OCI-LY1 (cell line): Measurements from ENCODE around the gene HFM1.
A peak's percentile ranks its signal among the peaks of the same experiment; 100 is the strongest.

ENCODE experiments used
- H2AFZ ChIP-seq: fragments of 200-600 bp; sonication (generic), shearing (Covaris generic); 2 replicates; pipeline ENCODE4 v1.6.0; 2014; ENCODE audit warnings: antibody characterized with exemption, mild to moderate bottlenecking, low read length
- H3F3A ChIP-seq: fragments of 200-600 bp; sonication (generic), shearing (Covaris generic); 2 replicates; pipeline ENCODE4 v1.6.0; 2014; ENCODE audit warnings: mild to moderate bottlenecking, antibody characterized with exemption, low read length, moderate library complexity; ENCODE audit not compliant: insufficient read depth
- H3K27ac ChIP-seq: fragments of 200-600 bp; sonication (generic); 2 replicates; pipeline ENCODE4 v1.5.1; 2014; ENCODE audit warnings: low read length, mixed run types, mild to moderate bottlenecking, low read depth; ENCODE audit not compliant: poor library complexity, severe bottlenecking
- H3K27me3 ChIP-seq: fragments of 200-600 bp; sonication (generic); 2 replicates; pipeline ENCODE4 v1.6.0; 2014; ENCODE audit warnings: antibody characterized with exemption, mild to moderate bottlenecking, low read length, moderate library complexity; ENCODE audit not compliant: insufficient read depth
- H3K36me3 ChIP-seq: fragments of 200-600 bp; sonication (generic); 2 replicates; pipeline ENCODE4 v1.6.1; 2014; ENCODE audit warnings: mild to moderate bottlenecking, antibody characterized with exemption, low read length, moderate library complexity, mixed read lengths; ENCODE audit not compliant: insufficient read depth
- H3K4me1 ChIP-seq: fragments of 200-600 bp; sonication (generic); 2 replicates; pipeline ENCODE4 v1.5.1; 2014; ENCODE audit warnings: mild to moderate bottlenecking, low read length, moderate library complexity; ENCODE audit not compliant: insufficient read depth, severe bottlenecking
- H3K4me2 ChIP-seq: fragments of 200-600 bp; sonication (generic), shearing (Covaris generic); 2 replicates; pipeline ENCODE4 v1.6.1; 2014; ENCODE audit warnings: low read length
- H3K4me3 ChIP-seq: fragments of 200-600 bp; sonication (generic); 2 replicates; pipeline ENCODE4 v1.5.1; 2014; ENCODE audit warnings: low read length, low read depth, mild to moderate bottlenecking, mixed read lengths; ENCODE audit not compliant: poor library complexity, severe bottlenecking
- H3K79me2 ChIP-seq: fragments of 200-600 bp; shearing (Covaris generic); 2 replicates; pipeline ENCODE4 v1.6.1; 2016; ENCODE audit warnings: mixed run types, low read length, mixed read lengths; ENCODE audit not compliant: insufficient read depth
- H3K9ac ChIP-seq: fragments of 200-600 bp; sonication (generic), shearing (Covaris generic); 2 replicates; pipeline ENCODE4 v1.6.1; 2014; ENCODE audit warnings: mild to moderate bottlenecking, low read length, mixed read lengths
- H3K9me2 ChIP-seq: fragments of 200-600 bp; sonication (generic), shearing (Covaris generic); 2 replicates; pipeline ENCODE4 v1.6.1; 2014; ENCODE audit warnings: low read depth, mild to moderate bottlenecking, low read length, mixed read lengths
- H3K9me3 ChIP-seq: fragments of 200-600 bp; shearing (Covaris generic); 2 replicates; pipeline ENCODE4 v1.6.1; 2014; ENCODE audit warnings: low read length, mixed read lengths
- H4K20me1 ChIP-seq: fragments of 200-600 bp; sonication (generic), shearing (Covaris generic); 2 replicates; pipeline ENCODE4 v1.6.0; 2016; ENCODE audit warnings: mild to moderate bottlenecking, low read length; ENCODE audit not compliant: insufficient read depth
- CTCF ChIP-seq: fragments of 200-600 bp; sonication (generic), shearing (Covaris generic); IDR thresholded peaks from 2 replicates; pipeline ENCODE4 v1.5.1; 2017; ENCODE audit warnings: mild to moderate bottlenecking, antibody characterized with exemption, low read length, moderate library complexity, mixed read lengths
- EZH2 ChIP-seq: fragments of 200-600 bp; sonication (generic), shearing (Covaris generic); IDR thresholded peaks from 2 replicates; pipeline ENCODE4 v1.8.0; 2017; ENCODE audit warnings: borderline replicate concordance, mixed run types, mild to moderate bottlenecking, antibody characterized with exemption, low read length, moderate library complexity, mixed read lengths

HFM1 gene

GRCh38 chr1:91278754-91279153 is 125.9 kb downstream of the HFM1 start:
- no peak overlapping the region for H3K4me2 ChIP-seq
- H3F3A ChIP-seq = no peaks in the 10 kb centered on the region
- no peaks in the 10 kb centered on the region for H3K9me2 ChIP-seq
- H3K4me3 ChIP-seq = no peak overlapping the region
- no peak overlapping the region for H3K27ac ChIP-seq
- H3K4me1 ChIP-seq = no peaks in the 10 kb centered on the region
- no peaks in the 10 kb centered on the region for H3K9me3 ChIP-seq
- H3K79me2 ChIP-seq = no peaks in the 10 kb centered on the region
- no peaks in the 10 kb centered on the region for H4K20me1 ChIP-seq
- no peaks in the 10 kb centered on the region for H3K36me3 ChIP-seq
- TF ChIP-seq EZH2 = no peak
- peak; percentile 30; the same call in 1 of the 2 replicates for TF ChIP-seq CTCF
- no peak overlapping the region for H3K9ac ChIP-seq
- no peaks in the 10 kb centered on the region for H3K27me3 ChIP-seq
- no peak overlapping the region for H2AFZ ChIP-seq

DNA sequence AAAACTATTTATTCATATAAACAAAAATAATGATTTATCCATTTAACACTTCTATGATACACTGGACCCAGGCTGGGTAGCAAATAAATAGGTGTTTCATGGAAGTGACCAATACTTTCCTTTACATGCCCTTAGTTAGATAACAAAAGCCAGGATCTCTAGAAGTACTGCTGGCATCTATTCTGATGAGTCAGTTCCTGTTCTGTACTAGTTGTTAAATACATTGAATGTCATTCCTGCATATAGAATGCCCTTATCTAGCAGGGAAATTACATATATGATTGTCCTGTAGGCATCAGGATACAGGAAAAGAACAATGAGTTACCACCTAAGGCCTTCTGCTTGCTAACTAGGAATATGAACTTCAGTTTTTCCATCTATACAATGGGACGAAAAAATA is 130.8 kb downstream of the HFM1 start:
- Histone ChIP-seq H3K9me3 (no peaks in the 10 kb centered on the region), H3K4me2 (no peak overlapping the region), H3K36me3 (no peaks in the 10 kb centered on the region), H3K27ac (no peak overlapping the region), H3F3A (no peaks in the 10 kb centered on the region), H3K27me3 (no peaks in the 10 kb centered on the region), H3K79me2 (no peaks in the 10 kb centered on the region), H3K9ac (no peak overlapping the region), H3K4me1 (no peaks in the 10 kb centered on the region), H3K9me2 (no peaks in the 10 kb centered on the region), H4K20me1 (no peaks in the 10 kb centered on the region), H2AFZ (no peak overlapping the region), H3K4me3 (no peak overlapping the region)
- TF ChIP-seq EZH2 (no peak), CTCF (no peak)

- Histone ChIP-seq H3K4me2 (no peak overlapping the region), H3F3A (no peaks in the 10 kb centered on the region), H2AFZ (no peak overlapping the region), H3K27me3 (no peaks in the 10 kb centered on the region), H3K27ac (no peak overlapping the region), H3K9ac (no peak overlapping the region), H4K20me1 (no peaks in the 10 kb centered on the region), H3K79me2 (no peaks in the 10 kb centered on the region), H3K9me2 (no peaks in the 10 kb centered on the region), H3K4me3 (no peak overlapping the region), H3K9me3 (no peaks in the 10 kb centered on the region), H3K36me3 (no peaks in the 10 kb centered on the region), H3K4me1 (no peaks in the 10 kb centered on the region)
- TF ChIP-seq CTCF = no peak
- TF ChIP-seq EZH2 = no peak
Measured at GRCh38 chr1:91261655-91262054, 143.0 kb downstream of the HFM1 start.
